Measurements from ENCODE around the gene RAB17. TPM values are rescaled to one million over a fixed set of nuclear protein-coding genes. Genes with fewer than 3 reads are reported as not detected.
"Not testable (repeated sequence)": the region's sequence is repeated elsewhere in the genome, so short reads cannot be mapped to it uniquely, and the experiment has no call there.

The RAB17 gene
- total and polyA plus RNA-seq, 4 donors: 19.3 to 73.3 (median 46.4) TPM

- peak in 2 of 3 donors; percentile 57 to 58 for DNase-seq
- WGBS, 2 donors: 49 to 56% methylated on average over 9 of the region's 9 CpGs
- ATAC-seq (ENCODE audit: insufficient read depth, low FRiP score): peak; percentile 61
- peak overlapping the region in 1 of 2 donors; percentile 11 for H3K27ac ChIP-seq (ENCODE audit: low read depth in 1 of 2, low read length in 1 of 2)
- H3K36me3 ChIP-seq (ENCODE audit: control insufficient read depth in 4 of 4, insufficient read depth in 4 of 4, low read length in 4 of 4): no peaks in the 10 kb centered on the region
- no peak overlapping the region for H3K9ac ChIP-seq (ENCODE audit: insufficient read depth in 1 of 2, low read length in 2 of 2)
- H3K4me3 ChIP-seq: no peak overlapping the region
- peaks cover 16 to 41% (median 27%) of the 10 kb centered on the region in 5 donors for H3K4me1 ChIP-seq (ENCODE audit: control insufficient read depth in 5 of 5, insufficient read depth in 5 of 5, low read length in 5 of 5)
- H3K27me3 ChIP-seq (ENCODE audit: control insufficient read depth in 3 of 3, insufficient read depth in 3 of 3, low read length in 2 of 3): no peaks in the 10 kb centered on the region
- H3K9me3 ChIP-seq (ENCODE audit: control insufficient read depth in 4 of 4, insufficient read depth in 3 of 4, low read length in 3 of 4): no peaks in the 10 kb centered on the region
- TF ChIP-seq CTCF (IDR thresholded peaks at IDR 0.05; ENCODE audit: control extremely low read depth, extremely low read depth): no peak
These were observed 23.7 kb upstream of the RAB17 start for GRCh38 chr2:237614151-237614720.

- ATAC-seq (ENCODE audit: insufficient read depth, low FRiP score) (no peak), DNase-seq (no peak)
- peaks cover 16 to 41% (median 27%) of the 10 kb centered on the region in 5 donors for H3K4me1 ChIP-seq (ENCODE audit: control insufficient read depth in 5 of 5, insufficient read depth in 5 of 5, low read length in 5 of 5)
- TF ChIP-seq CTCF (IDR thresholded peaks at IDR 0.05; ENCODE audit: control extremely low read depth, extremely low read depth): no peak
- no peaks in the 10 kb centered on the region for H3K27me3 ChIP-seq (ENCODE audit: control insufficient read depth in 3 of 3, insufficient read depth in 3 of 3, low read length in 2 of 3)
- H3K9me3 ChIP-seq (ENCODE audit: control insufficient read depth in 4 of 4, insufficient read depth in 3 of 4, low read length in 3 of 4): no peaks in the 10 kb centered on the region
- H3K4me3 ChIP-seq: no peak overlapping the region
- no peaks in the 10 kb centered on the region for H3K36me3 ChIP-seq (ENCODE audit: control insufficient read depth in 4 of 4, insufficient read depth in 4 of 4, low read length in 4 of 4)
- H3K9ac ChIP-seq (ENCODE audit: insufficient read depth in 1 of 2, low read length in 2 of 2): no peak overlapping the region
- H3K27ac ChIP-seq (ENCODE audit: low read depth in 1 of 2, low read length in 1 of 2): peak overlapping the region in 1 of 2 donors; percentile 61
These were observed 23.1 kb upstream of the RAB17 start for GRCh38 chr2:237613679-237614078.

GRCh38 chr2:237612527-237613357 is 22.2 kb upstream of the RAB17 start:
- 96 to 99% methylated on average over 10 of the region's 10 CpGs for WGBS, 2 donors
- H3K9ac ChIP-seq (ENCODE audit: insufficient read depth in 1 of 2, low read length in 2 of 2): no peak overlapping the region
- ATAC-seq (ENCODE audit: insufficient read depth, low FRiP score) (no peak), DNase-seq (no peak)
- H3K27me3 ChIP-seq (ENCODE audit: control insufficient read depth in 3 of 3, insufficient read depth in 3 of 3, low read length in 2 of 3): no peaks in the 10 kb centered on the region
- no peaks in the 10 kb centered on the region for H3K36me3 ChIP-seq (ENCODE audit: control insufficient read depth in 4 of 4, insufficient read depth in 4 of 4, low read length in 4 of 4)
- H3K27ac ChIP-seq (ENCODE audit: low read depth in 1 of 2, low read length in 1 of 2): no peak overlapping the region
- H3K4me3 ChIP-seq: no peak overlapping the region
- H3K9me3 ChIP-seq (ENCODE audit: control insufficient read depth in 4 of 4, insufficient read depth in 3 of 4, low read length in 3 of 4): no peaks in the 10 kb centered on the region
- no peak for TF ChIP-seq CTCF (IDR thresholded peaks at IDR 0.05; ENCODE audit: control extremely low read depth, extremely low read depth)
- peaks cover 16 to 40% (median 27%) of the 10 kb centered on the region in 5 donors for H3K4me1 ChIP-seq (ENCODE audit: control insufficient read depth in 5 of 5, insufficient read depth in 5 of 5, low read length in 5 of 5)

GRCh38 chr2:237606522-237606921 is 16.0 kb upstream of the RAB17 start:
- H3K27me3 ChIP-seq (ENCODE audit: control insufficient read depth in 3 of 3, insufficient read depth in 3 of 3, low read length in 2 of 3); H3K27ac ChIP-seq (ENCODE audit: low read depth in 1 of 2, low read length in 1 of 2); DNase-seq; H3K36me3 ChIP-seq (ENCODE audit: control insufficient read depth in 4 of 4, insufficient read depth in 4 of 4, low read length in 4 of 4); H3K9me3 ChIP-seq (ENCODE audit: control insufficient read depth in 4 of 4, insufficient read depth in 3 of 4, low read length in 3 of 4); ATAC-seq (ENCODE audit: insufficient read depth, low FRiP score); H3K4me3 ChIP-seq; H3K9ac ChIP-seq (ENCODE audit: insufficient read depth in 1 of 2, low read length in 2 of 2); H3K4me1 ChIP-seq (ENCODE audit: control insufficient read depth in 5 of 5, insufficient read depth in 5 of 5, low read length in 5 of 5): not testable (repeated sequence)
- 94 to 98% methylated on average over 4 of the region's 4 CpGs for WGBS, 2 donors

Data from lung (tissue), 12 donors.